Omental fat pad (tissue), 4 donors: Measurements from ENCODE around the gene NISCH. TPM values are rescaled to one million over a fixed set of nuclear protein-coding genes. Genes with fewer than 3 reads are reported as not detected.

Experiments
- ATAC-seq: fragments of 150-250 bp; one replicate; pipeline ENCODE4 v1.9.1; 2016; ENCODE audit warnings: mild to moderate bottlenecking, moderate library complexity; ENCODE audit not compliant: low FRiP score
- DNase-seq: peaks from one replicate; pipeline ENCODE4 v3.0.0-alpha.2; 2019; ENCODE audit warnings: low spot score
- CTCF ChIP-seq, 3 donors: fragments of 450-650 bp; IDR thresholded peaks; one replicate each; pipeline ENCODE4 v1.5.1; 2016 to 2017; ENCODE audit warnings: antibody characterized with exemption in 3 of 3, mild to moderate bottlenecking in 3 of 3, moderate library complexity in 2 of 3
- total RNA-seq, 4 donors: library from RNA; depleted of rRNA; stranded (reverse); fragments of >200 nt; gene quantifications; one replicate each; pipeline ENCODE4 v1.1.0, GENCODE V29; 2016

Gene NISCH
- total RNA-seq, 4 donors from 2014 or later, result 59.8 to 82.3 (median 68.5) TPM

GRCh38 chr3:52461874-52462273, 6.5 kb downstream of the NISCH start:
- ATAC-seq (no peak), DNase-seq (no peak)
- TF ChIP-seq CTCF (IDR thresholded peaks at IDR 0.05), result no peak

- ATAC-seq (no peak), DNase-seq (no peak)
- TF ChIP-seq CTCF (IDR thresholded peaks at IDR 0.05), result no peak
These were observed 8.0 kb downstream of the NISCH start for GRCh38 chr3:52463416-52463815.

- peak; percentile 61 for ATAC-seq
- TF ChIP-seq CTCF (IDR thresholded peaks at IDR 0.05), result no peak
These were observed 12.9 kb downstream of the NISCH start for GRCh38 chr3:52468336-52468735.

GRCh38 chr3:52469001-52469400, 13.6 kb downstream of the NISCH start:
- no peak for TF ChIP-seq CTCF (IDR thresholded peaks at IDR 0.05)
- no peak for DNase-seq

More at GRCh38 chr3:52468336-52468735, 12.9 kb downstream of the NISCH start:
- DNase-seq, result no peak

GRCh38 chr3:52470920-52471319, 15.5 kb downstream of the NISCH start:
- no peak for TF ChIP-seq CTCF (IDR thresholded peaks at IDR 0.05)
- no peak for DNase-seq
- no peak for ATAC-seq

More at GRCh38 chr3:52469001-52469400, 13.6 kb downstream of the NISCH start:
- ATAC-seq, result no peak

GRCh38 chr3:52471371-52472238, 16.2 kb downstream of the NISCH start:
- TF ChIP-seq CTCF (IDR thresholded peaks at IDR 0.05), result no peak
- DNase-seq, result peak; percentile 52
- no peak for ATAC-seq
